ENCODE results near the gene FCRL5. TPM values are rescaled to one million over a fixed set of nuclear protein-coding genes. Genes with fewer than 3 reads are reported as not detected.

Gene FCRL5
- total and polyA plus RNA-seq, 10 of the 15 experiments (the other 5 are each of a cell fraction or from before 2014, with no cell fraction given), result 1.1 to 136 (median 7.0) TPM

DNA sequence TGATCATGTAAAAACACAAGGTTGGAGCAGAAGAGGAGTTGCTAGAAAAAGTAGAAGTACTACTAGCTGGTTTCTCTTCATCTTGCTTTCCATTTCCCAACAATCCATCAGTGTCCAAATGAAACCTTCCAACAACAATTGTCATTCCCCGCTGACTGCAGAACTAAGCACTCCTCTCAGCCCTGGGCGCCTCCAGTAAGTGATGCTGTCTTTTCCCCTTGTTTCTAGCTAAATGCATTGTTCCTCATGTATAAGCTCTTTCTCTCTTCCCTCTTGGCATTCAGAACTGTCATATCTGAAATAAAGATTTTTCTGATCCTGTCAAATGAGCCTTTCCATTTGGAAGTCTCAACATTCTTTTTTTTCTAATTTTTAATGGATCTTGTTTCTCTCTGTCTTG lies 68.7 kb downstream of the FCRL5 start (continued):
- TF ChIP-seq, protein P1, sequence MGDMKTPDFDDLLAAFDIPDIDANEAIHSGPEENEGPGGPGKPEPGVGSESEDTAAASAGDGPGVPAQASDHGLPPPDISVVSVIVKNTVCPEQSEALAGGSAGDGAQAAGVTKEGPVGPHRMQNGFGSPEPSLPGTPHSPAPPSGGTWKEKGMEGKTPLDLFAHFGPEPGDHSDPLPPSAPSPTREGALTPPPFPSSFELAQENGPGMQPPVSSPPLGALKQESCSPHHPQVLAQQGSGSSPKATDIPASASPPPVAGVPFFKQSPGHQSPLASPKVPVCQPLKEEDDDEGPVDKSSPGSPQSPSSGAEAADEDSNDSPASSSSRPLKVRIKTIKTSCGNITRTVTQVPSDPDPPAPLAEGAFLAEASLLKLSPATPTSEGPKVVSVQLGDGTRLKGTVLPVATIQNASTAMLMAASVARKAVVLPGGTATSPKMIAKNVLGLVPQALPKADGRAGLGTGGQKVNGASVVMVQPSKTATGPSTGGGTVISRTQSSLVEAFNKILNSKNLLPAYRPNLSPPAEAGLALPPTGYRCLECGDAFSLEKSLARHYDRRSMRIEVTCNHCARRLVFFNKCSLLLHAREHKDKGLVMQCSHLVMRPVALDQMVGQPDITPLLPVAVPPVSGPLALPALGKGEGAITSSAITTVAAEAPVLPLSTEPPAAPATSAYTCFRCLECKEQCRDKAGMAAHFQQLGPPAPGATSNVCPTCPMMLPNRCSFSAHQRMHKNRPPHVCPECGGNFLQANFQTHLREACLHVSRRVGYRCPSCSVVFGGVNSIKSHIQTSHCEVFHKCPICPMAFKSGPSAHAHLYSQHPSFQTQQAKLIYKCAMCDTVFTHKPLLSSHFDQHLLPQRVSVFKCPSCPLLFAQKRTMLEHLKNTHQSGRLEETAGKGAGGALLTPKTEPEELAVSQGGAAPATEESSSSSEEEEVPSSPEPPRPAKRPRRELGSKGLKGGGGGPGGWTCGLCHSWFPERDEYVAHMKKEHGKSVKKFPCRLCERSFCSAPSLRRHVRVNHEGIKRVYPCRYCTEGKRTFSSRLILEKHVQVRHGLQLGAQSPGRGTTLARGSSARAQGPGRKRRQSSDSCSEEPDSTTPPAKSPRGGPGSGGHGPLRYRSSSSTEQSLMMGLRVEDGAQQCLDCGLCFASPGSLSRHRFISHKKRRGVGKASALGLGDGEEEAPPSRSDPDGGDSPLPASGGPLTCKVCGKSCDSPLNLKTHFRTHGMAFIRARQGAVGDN (IDR thresholded peaks at IDR 0.05), result no peak
- no peak for TF ChIP-seq BACH1 (IDR thresholded peaks at IDR 0.05; ENCODE audit: borderline replicate concordance)
- no peak for TF ChIP-seq MTA3 (IDR thresholded peaks at IDR 0.05; ENCODE audit: borderline replicate concordance, low read length)
- no peak for TF ChIP-seq SMARCA5 (IDR thresholded peaks at IDR 0.05)
- TF ChIP-seq CBX5 (IDR thresholded peaks at IDR 0.05; ENCODE audit: low read depth), result no peak
- TF ChIP-seq ZBTB4 (CRISPR knock-in tag; IDR thresholded peaks at IDR 0.05), result no peak

Data from GM12878 (cell line).